Stimulated activated naive CD4-positive, alpha-beta T cell (primary cell): ENCODE results near the gene OGFR.

Experiments
- DNase-seq, 6 experiments: peaks; one replicate each; lab custom pipeline; 2025; lab: John Stamatoyannopoulos, UW

Gene OGFR

GRCh38 chr20:62815066-62815991, 10.7 kb downstream of the OGFR start:
- peak in 1 of 6 experiments; percentile 12 for DNase-seq

- DNase-seq = peak in 2 of 6 experiments; percentile 20 to 21
Measured at GRCh38 chr20:62816031-62816883, 11.6 kb downstream of the OGFR start.

- DNase-seq = no peak
Measured at GRCh38 chr20:62816884-62817873, 12.5 kb downstream of the OGFR start, which contains the start of gene COL9A3. Gene COL9A3 (plus strand): TSS chr20:62817050. CDS start chr20:62817065, 15 bp downstream.

- DNase-seq = no peak
Measured at GRCh38 chr20:62817975-62818591, 13.4 kb downstream of the OGFR start.

GRCh38 chr20:62818592-62819493, 14.2 kb downstream of the OGFR start:
- DNase-seq = no peak

DNA sequence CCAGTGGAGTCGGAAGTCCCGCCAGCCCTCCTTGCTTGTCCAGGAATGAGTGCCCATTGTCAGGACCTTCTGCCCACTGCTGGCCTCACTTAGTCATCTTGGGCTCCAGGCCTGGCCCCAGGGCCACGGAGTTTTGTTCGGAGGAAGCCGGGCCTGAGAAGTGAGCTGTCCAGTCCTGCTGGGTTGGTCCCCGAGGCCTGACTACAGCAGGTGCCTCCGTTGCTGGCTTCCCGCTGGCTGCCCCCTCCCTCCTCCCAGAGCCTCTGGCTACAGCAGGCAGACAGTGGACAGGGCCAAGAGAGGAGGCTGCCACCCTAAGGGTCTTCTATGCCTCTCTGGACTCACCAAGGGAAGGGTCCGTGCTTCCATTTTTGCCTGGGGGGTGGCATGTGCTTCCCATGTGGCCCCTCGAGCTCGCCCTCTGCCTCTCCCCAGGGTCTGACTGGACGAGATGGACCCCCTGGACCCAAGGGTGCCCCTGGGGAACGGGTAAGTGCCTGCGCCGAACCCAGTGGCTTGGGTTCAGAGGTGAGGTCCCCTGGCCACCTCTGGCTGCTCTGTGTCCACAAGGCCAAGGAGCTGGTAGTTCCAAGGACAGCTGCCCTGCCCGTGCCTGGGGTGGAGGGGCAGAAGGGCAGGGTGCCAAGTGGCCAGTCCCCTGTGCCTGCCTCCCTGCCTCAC, 15.0 kb downstream of the OGFR start:
- DNase-seq = no peak

DNA sequence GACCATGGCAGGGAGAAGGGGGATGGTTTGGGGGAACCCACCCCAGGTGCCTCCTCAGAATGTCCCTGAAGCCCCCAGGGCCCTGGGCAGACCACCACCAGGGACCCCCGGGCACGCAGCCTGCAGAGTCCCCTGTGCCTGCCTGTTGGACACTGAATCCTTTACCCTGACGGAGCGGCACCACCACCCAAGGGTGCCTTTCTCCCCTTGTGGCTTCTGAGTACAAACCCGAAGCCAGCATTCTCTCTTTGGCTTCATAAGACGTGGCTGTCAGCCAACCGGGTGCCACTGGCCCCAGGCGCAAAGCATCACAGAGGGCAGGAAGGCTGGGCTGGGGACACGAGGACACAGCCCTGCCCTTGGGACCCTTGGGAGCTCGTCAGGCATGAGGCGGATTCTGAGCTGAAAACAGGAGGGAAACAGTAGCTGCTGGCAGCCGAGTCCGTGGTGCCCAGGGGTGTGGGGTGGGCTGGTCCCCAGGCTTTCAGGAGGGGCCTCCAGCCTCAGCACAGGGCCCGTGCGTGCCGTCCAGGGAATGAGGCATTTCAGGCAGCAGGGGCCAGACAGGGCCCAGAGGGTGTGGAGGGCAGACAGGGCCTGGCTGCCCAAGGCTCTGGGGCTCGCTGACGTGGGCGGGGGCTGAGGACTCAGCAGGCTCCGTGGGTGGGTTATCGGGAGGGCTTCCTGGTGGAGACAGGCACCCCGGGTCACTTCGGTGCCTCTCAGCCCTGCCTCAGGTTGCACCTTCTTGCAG, 15.8 kb downstream of the OGFR start:
- DNase-seq = no peak

GRCh38 chr20:62820962-62821725, 16.5 kb downstream of the OGFR start:
- no peak for DNase-seq

- no peak for DNase-seq
Measured at GRCh38 chr20:62821726-62822210, 17.1 kb downstream of the OGFR start.

DNA sequence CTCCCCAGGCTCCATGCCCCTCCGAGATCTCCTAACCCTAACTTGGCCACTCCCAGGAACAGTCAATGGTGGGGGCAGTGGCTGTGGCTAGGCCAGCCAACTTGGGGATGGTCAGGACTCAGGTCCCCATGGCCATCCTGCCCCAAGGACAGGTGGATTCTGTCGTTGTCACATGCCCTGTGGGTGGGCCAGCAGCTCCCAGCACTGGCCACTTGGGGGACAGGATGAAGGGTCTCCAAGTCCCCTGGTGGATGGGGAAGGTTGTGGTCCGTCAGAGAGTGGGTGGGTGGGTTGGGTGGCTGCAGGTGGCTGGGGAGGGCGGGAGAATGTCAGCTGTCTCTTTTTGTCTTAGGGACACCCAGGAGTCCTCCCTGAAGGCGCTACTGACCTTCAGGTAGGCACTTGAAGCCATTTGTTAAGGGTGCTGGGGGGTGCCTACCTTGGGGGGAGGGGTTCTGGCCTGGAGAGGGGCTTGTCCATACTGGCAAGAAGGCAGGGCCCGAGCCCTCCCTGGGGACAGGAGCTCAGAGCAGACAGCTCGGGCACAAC, 17.7 kb downstream of the OGFR start:
- no peak for DNase-seq

GRCh38 chr20:62822788-62823651, 18.4 kb downstream of the OGFR start:
- peak in 1 of 6 experiments; percentile 9 for DNase-seq

DNA sequence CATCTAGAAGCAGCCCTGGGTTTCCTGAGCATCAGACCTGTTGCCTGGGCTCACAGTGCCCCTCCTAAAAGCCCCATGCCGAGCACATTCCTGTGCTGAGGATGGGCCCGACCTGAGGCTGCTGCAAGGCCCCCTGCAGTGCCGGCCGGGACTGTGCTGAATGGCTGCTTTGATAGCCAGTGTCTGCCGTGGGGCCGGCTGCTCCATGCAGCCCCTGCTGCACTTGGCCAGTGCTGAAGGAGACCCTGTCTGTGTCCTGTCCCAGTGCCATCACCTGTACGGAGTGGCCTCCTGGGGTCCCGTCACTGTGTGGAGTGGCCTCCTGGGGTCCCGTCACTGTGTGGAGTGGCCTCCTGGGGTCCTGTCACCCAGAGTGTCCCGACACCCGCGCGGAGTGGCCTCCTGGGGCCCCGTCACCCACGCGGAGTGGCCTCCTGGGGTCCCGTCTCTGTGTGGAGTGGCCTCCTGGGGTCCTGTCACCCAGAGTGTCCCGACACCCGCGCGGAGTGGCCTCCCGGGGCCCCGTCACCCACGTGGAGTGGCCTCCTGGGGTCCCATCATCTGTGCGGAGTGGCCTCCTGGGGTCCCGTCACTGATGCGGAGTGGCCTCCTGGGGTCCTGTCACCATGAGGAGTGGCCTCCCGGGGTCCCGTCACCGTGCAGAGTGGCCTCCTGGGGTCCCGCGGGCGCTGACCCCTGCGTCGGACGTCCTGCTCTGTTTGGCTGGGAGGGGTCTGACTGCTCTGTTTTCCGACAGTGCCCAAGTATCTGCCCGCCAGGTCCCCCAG, 19.2 kb downstream of the OGFR start:
- DNase-seq = no peak

DNA sequence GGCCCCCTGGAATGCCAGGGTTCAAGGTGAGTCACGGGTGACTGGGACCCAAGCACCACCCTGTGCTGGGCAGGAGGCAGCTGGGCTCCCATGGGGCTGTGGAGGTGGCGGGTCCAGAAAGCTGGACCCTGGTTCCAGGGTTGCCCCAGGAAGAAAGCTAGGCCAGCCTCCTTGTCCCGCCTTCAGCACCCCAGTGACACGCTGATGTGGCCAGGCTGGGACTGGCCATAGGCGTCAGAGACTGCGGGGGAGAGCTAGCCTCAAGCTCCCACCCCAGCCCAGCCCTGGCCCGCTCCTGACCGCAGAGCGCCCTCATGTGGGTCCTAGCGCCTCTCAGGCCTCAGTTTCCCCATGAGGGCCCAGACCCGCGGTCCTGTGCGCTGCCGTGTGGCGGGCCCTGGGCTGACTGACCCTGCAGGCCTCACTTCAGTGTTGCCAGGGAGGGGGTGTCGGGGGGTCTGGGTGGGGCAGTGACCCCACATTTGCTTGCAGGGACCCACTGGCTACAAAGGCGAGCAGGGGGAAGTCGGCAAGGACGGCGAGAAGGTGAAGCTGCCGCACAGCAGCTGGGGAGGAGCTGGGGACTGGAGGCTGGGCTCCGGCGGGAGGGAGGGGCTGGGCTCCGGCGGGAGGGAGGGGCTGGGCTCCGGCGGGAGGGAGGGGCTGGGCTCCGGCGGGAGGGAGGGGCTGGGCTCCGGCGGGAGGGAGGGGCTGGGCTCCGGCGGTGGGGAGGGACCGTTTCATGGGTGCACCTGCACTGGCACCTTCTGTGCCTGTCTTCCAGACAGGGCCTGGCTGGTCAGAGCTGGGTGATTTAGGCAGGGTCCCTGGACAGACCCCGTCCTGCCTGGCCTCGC, 20.1 kb downstream of the OGFR start:
- DNase-seq = peak in 5 of 6 experiments; percentile 28 to 61 (median 53)

DNA sequence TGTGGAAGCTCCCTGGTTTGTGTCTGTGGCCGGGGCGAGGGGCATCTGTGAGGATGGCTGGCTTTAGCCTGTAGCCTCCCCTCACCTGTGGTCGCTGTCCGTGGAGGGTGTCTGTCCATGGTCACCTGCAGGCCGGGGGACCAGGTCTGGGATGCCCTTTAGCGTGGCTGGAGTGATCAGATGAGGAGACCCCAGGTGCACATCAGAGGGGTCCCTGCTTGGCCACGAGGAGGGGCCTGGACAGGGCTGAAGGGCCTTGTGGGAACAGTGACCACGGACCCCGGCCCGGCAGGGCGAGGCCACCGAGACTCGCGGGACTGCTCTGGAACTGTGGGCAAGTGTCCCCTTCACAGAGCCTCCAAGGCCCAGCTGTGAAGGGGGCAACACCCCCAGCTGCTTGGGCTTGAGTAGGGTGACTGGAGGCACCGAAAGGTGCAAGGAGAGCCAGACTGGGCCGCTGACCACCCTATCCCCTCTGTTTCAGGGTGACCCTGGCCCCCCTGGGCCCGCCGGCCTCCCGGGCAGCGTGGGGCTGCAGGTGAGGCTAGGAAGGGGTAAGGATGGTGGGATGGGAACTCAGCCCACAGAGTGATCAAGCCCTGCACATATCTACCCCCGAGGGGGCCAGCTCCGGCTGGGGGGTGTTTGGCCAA, 20.8 kb downstream of the OGFR start:
- no peak for DNase-seq
